Lower lobe of right lung (tissue), 2 donors: ENCODE measurements around the gene OR1J4. TPM values are rescaled to one million over a fixed set of nuclear protein-coding genes. Genes with fewer than 3 reads are reported as not detected.

Source experiments
- ATAC-seq, 2 donors: fragments of 200-7000 bp; cut with Tn5 transposase; one replicate each; pipeline ENCODE4 v1.9.1; 2020 to 2022; ENCODE audit warnings: mild to moderate bottlenecking in 2 of 2, moderate library complexity in 2 of 2
- DNase-seq: peaks from one replicate; pipeline ENCODE4 v3.0.0-alpha.2; 2020
- H3K27ac ChIP-seq: fragments of 200-600 bp; one replicate; pipeline ENCODE4 v1.8.0; 2022
- H3K27me3 ChIP-seq: fragments of 200-600 bp; one replicate; pipeline ENCODE4 v1.8.0; 2022; ENCODE audit warnings: low read depth
- H3K36me3 ChIP-seq: fragments of 200-600 bp; one replicate; pipeline ENCODE4 v1.8.0; 2022; ENCODE audit warnings: mild to moderate bottlenecking
- H3K4me1 ChIP-seq: fragments of 200-600 bp; one replicate; pipeline ENCODE4 v1.8.0; 2022
- H3K4me3 ChIP-seq: fragments of 200-600 bp; one replicate; pipeline ENCODE4 v1.8.0; 2022; ENCODE audit warnings: mild to moderate bottlenecking
- H3K9me3 ChIP-seq: fragments of 200-600 bp; one replicate; pipeline ENCODE4 v1.8.0; 2022
- CTCF ChIP-seq: fragments of 200-600 bp; IDR thresholded peaks from one replicate; pipeline ENCODE4 v1.8.0; 2022; ENCODE audit warnings: antibody characterized with exemption, mild to moderate bottlenecking
- intact Hi-C: fragments of 100-400 bp; cut with DNase I; formaldehyde crosslinking; loops from one replicate; pipeline ENCODE4 v1.11.0; 2022
- total RNA-seq: library from RNA; stranded (reverse); fragmentation: NEBNext Ultra II Directional; extraction: Animal tissue kit (Norgen Biotek cat#: 25700); gene quantifications from one replicate; pipeline ENCODE4 v1.2.1, GENCODE V29; 2021
- donor health status: DM: no; HTN: yes; CAD: no; lungs with severe emphysema.

OR1J4 gene
- total RNA-seq, 1 donor from 2014 or later: not detected

DNA sequence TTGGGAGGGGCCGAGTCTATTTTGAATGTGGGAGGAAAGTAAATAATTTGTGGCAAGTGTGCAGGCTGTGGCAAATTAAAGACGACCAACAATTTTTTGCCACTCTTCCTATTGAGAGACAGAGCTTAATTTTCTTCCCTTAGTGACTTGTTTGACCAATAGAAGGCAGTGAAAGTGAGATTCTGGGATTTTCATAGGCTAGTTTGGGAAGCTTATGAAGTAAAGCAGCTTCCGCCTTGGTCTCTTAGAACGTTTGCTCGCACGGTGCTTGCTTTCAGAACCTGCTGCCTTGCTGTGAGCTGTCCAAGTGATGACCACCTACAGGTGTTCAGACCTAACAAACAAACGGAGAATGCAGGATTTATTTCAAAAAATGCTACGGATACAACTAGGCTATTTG lies 27.3 kb downstream of the OR1J4 start:
- no peaks in the 10 kb centered on the region for H3K27me3 ChIP-seq
- intact Hi-C loops: no loop called here
- H3K4me3 ChIP-seq: no peak overlapping the region
- ATAC-seq (no peak), DNase-seq (no peak)
- H3K4me1 ChIP-seq: no peaks in the 10 kb centered on the region
- H3K36me3 ChIP-seq: no peaks in the 10 kb centered on the region
- no peaks in the 10 kb centered on the region for H3K9me3 ChIP-seq
- no peak overlapping the region for H3K27ac ChIP-seq
- TF ChIP-seq CTCF: no peak

GRCh38 chr9:122551371-122551770 lies 32.4 kb downstream of the OR1J4 start:
- no peak for TF ChIP-seq CTCF
- no peak for DNase-seq
- Histone ChIP-seq H3K4me1 (no peaks in the 10 kb centered on the region), H3K4me3 (no peak overlapping the region), H3K27ac (no peak overlapping the region), H3K9me3 (no peaks in the 10 kb centered on the region), H3K36me3 (no peaks in the 10 kb centered on the region), H3K27me3 (no peaks in the 10 kb centered on the region)
- intact Hi-C loops: no loop called here
- ATAC-seq: no peak

DNA sequence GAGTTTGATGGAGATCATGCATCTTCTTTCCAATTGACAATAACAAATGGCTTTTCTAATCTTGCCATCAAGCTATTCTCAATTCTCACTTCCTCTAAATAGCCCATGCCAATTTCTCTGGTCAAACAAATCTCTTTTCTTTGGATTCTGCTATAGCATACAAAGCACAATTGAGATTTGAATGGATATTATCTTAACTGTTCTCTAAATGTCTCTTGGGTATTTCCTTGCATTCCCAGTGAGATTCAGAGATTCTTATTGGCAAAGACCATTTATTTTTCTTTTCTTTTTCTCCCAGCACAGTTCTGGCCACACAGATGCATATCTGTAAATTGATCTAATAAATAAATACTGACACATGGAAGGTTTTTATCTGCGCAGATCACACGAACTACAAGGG lies 33.9 kb downstream of the OR1J4 start, which contains the start of gene OR1N2:
Gene OR1N2 (plus strand): TSS at position 301 of the 400 bp plus-strand sequence. CDS start 100 bp downstream, outside the sequence.
- Histone ChIP-seq H3K4me3 (no peak within 1 kb of the TSS), H3K4me1 (no peaks in the 10 kb centered on the region), H3K36me3 (no peaks in the 10 kb centered on the region), H3K27me3 (no peaks in the 10 kb centered on the region), H3K9me3 (no peaks in the 10 kb centered on the region), H3K27ac (no peak within 1 kb of the TSS)
- intact Hi-C loops: no loop called here
- no peak for TF ChIP-seq CTCF
- ATAC-seq: no peak
- no peak for DNase-seq

GRCh38 chr9:122561446-122561845 lies 42.5 kb downstream of the OR1J4 start:
- DNase-seq: no peak
- intact Hi-C loops: no loop called here
- Histone ChIP-seq H3K4me3 (no peak overlapping the region), H3K9me3 (no peaks in the 10 kb centered on the region), H3K36me3 (no peaks in the 10 kb centered on the region), H3K27ac (no peak overlapping the region), H3K4me1 (no peaks in the 10 kb centered on the region), H3K27me3 (no peaks in the 10 kb centered on the region)
- TF ChIP-seq CTCF: no peak
- ATAC-seq: no peak

DNA sequence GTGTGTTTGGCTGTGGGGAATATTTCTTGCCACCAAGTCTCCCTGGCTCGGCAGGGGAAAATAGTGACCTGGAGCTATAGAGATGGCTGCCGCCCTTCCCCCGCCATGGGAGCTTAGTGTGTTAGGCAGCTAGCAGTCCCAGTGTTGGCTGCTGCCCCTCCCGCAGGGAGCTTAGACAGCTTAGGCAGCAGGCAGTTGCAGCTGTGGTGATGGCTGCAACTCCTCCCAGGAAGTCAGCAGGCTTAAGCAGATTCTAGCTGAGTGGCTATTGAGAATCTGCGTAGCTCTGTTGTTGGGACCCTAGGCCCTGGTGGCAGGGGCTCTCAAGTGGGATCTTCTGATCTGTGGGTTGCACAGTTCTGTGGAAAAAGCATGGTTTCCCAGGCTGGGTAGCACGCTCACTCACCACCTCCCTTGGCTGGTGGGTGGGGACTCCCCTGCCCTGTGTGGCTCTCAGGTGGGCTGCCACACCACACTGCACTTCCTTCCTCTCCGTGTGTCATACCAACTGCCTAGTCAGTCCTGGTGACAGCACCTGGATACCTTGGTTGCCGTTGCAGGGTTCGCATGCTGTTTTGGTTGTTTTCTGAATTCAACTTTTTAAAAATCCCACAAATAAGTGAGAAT lies 43.3 kb downstream of the OR1J4 start:
- TF ChIP-seq CTCF: no peak
- H3K9me3 ChIP-seq: no peaks in the 10 kb centered on the region
- H3K4me1 ChIP-seq: no peaks in the 10 kb centered on the region
- H3K36me3 ChIP-seq: no peaks in the 10 kb centered on the region
- ATAC-seq: no peak
- H3K4me3 ChIP-seq: no peak overlapping the region
- H3K27ac ChIP-seq: no peak overlapping the region
- DNase-seq: no peak
- no peaks in the 10 kb centered on the region for H3K27me3 ChIP-seq
- intact Hi-C loops: no loop called here
